ENCODE results near the gene RABL3. TPM values are rescaled to one million over a fixed set of nuclear protein-coding genes. Genes with fewer than 3 reads are reported as not detected.
A peak's percentile ranks its signal among the peaks of the same experiment; 100 is the strongest.

RABL3 gene
- total RNA-seq, 1 experiment from 2014 or later = 18.2 TPM

DNA sequence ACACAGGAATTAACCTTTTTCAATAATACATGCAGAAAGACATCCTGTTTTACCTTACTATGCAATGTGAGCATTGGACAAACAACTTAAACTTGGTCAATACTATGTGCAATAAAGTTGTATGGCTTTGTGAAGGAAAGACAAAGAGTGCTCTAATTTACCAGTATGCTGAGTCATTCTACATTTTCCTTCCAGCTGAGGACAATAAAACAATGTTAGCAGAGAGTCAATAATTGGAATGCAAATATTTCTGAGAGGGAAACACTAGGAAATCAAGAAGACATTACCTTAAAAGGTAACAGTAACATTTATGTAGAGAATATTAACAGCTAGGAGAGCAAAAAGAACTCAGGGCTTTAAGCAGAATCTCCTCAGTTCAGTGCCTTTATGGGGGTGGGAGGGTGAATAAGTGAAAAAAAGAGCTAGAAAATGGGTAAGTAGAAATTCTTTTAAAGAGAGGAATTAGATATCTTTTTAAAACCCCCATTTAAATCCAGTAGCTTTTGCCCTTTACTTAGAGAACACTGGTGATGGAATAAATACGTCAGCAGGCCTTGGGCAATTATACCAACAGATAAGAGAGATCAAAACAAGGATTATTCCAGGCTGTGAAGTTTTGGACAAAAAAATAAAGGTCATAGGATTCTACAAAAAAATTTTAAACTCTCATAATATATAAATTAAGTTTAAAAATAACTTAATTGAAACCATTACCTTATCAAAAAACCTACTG lies 48.7 kb downstream of the RABL3 start:
- Histone ChIP-seq H3K4me3 (ENCODE audit: low read depth, low read length, poor library complexity, severe bottlenecking) (no peak overlapping the region), H3K9me3 (ENCODE audit: low read depth, low read length, poor library complexity, severe bottlenecking) (no peaks in the 10 kb centered on the region), H3K4me1 (ENCODE audit: insufficient read depth, low read length, poor library complexity, severe bottlenecking) (peaks cover 9% of the 10 kb centered on the region), H3K36me3 (ENCODE audit: insufficient read depth, low read length, poor library complexity, severe bottlenecking) (no peaks in the 10 kb centered on the region), H3K27me3 (replicated peaks; ENCODE audit: insufficient read depth, low read depth, low read length, poor library complexity) (no peaks in the 10 kb centered on the region), H3K27ac (ENCODE audit: low read depth, low read length, poor library complexity, severe bottlenecking) (peak overlapping the region; percentile 7)
- DNase-seq (ENCODE audit: low spot score) = peak; percentile 10
- intact Hi-C loops (cut with micrococcal nuclease; ENCODE audit: unreplicated experiment) = no loop called here
- ChIA-PET CTCF (no interaction called here), POLR2A (ENCODE audit: low non-redundant PET) (no interaction called here)
- BruUV-seq (replicated peaks) = no TSS peak
- TF ChIP-seq EZH2 (IDR thresholded peaks at IDR 0.05; ENCODE audit: borderline replicate concordance, low read depth, low read length, poor library complexity, severe bottlenecking) (no peak), CTCF (conservative IDR thresholded peaks at IDR 0.05; ENCODE audit: low read depth, low read length) (no peak)

GRCh38 chr3:120689395-120689794 lies 52.9 kb downstream of the RABL3 start:
- intact Hi-C loops (cut with micrococcal nuclease; ENCODE audit: unreplicated experiment) = no loop called here
- H3K4me1 ChIP-seq (ENCODE audit: insufficient read depth, low read length, poor library complexity, severe bottlenecking) = peaks cover 9% of the 10 kb centered on the region
- H3K36me3 ChIP-seq (ENCODE audit: insufficient read depth, low read length, poor library complexity, severe bottlenecking) = no peaks in the 10 kb centered on the region
- H3K27me3 ChIP-seq (replicated peaks; ENCODE audit: insufficient read depth, low read depth, low read length, poor library complexity) = no peaks in the 10 kb centered on the region
- CTCF ChIA-PET = no interaction called here
- no peak overlapping the region for H3K27ac ChIP-seq (ENCODE audit: low read depth, low read length, poor library complexity, severe bottlenecking)
- no peaks in the 10 kb centered on the region for H3K9me3 ChIP-seq (ENCODE audit: low read depth, low read length, poor library complexity, severe bottlenecking)
- TF ChIP-seq CTCF (conservative IDR thresholded peaks at IDR 0.05; ENCODE audit: low read depth, low read length) (no peak), EZH2 (IDR thresholded peaks at IDR 0.05; ENCODE audit: borderline replicate concordance, low read depth, low read length, poor library complexity, severe bottlenecking) (no peak)
- BruUV-seq (replicated peaks) = no TSS peak
- POLR2A ChIA-PET (ENCODE audit: low non-redundant PET) = no interaction called here
- no peak for DNase-seq (ENCODE audit: low spot score)
- H3K4me3 ChIP-seq (ENCODE audit: low read depth, low read length, poor library complexity, severe bottlenecking) = no peak overlapping the region

GRCh38 chr3:120688121-120688520 lies 54.2 kb downstream of the RABL3 start:
- Histone ChIP-seq H3K9me3 (ENCODE audit: low read depth, low read length, poor library complexity, severe bottlenecking) (no peaks in the 10 kb centered on the region), H3K36me3 (ENCODE audit: insufficient read depth, low read length, poor library complexity, severe bottlenecking) (no peaks in the 10 kb centered on the region), H3K4me3 (ENCODE audit: low read depth, low read length, poor library complexity, severe bottlenecking) (no peak overlapping the region), H3K27ac (ENCODE audit: low read depth, low read length, poor library complexity, severe bottlenecking) (no peak overlapping the region), H3K27me3 (replicated peaks; ENCODE audit: insufficient read depth, low read depth, low read length, poor library complexity) (no peaks in the 10 kb centered on the region), H3K4me1 (ENCODE audit: insufficient read depth, low read length, poor library complexity, severe bottlenecking) (peaks cover 1% of the 10 kb centered on the region)
- POLR2A ChIA-PET (ENCODE audit: low non-redundant PET) = interaction anchor here (0.7 kb wide), 1 partner anchor 10 kb away, joined by 4 read pairs; no protein-coding TSS in a partner anchor
- TF ChIP-seq EZH2 (IDR thresholded peaks at IDR 0.05; ENCODE audit: borderline replicate concordance, low read depth, low read length, poor library complexity, severe bottlenecking) (no peak), CTCF (conservative IDR thresholded peaks at IDR 0.05; ENCODE audit: low read depth, low read length) (no peak)
- no TSS peak for BruUV-seq (replicated peaks)
- intact Hi-C loops (cut with micrococcal nuclease; ENCODE audit: unreplicated experiment) = no loop called here
- DNase-seq (ENCODE audit: low spot score) = no peak
- CTCF ChIA-PET = no interaction called here
